Breast epithelium (tissue), 3 donors: Measurements from ENCODE around the gene SQOR.

Source experiments
- CTCF ChIP-seq, 3 donors: fragments of 450-650 bp; IDR thresholded peaks; one replicate each; pipeline ENCODE4 v1.5.1; 2016 to 2017; ENCODE audit warnings: antibody characterized with exemption in 3 of 3, mild to moderate bottlenecking in 3 of 3, moderate library complexity in 3 of 3
- POLR2A ChIP-seq: fragments of 450-650 bp; IDR thresholded peaks from one replicate; pipeline ENCODE4 v1.6.1; 2016; ENCODE audit warnings: antibody characterized with exemption, mild to moderate bottlenecking, moderate library complexity
- POLR2AphosphoS5 ChIP-seq, 3 donors: sonication (generic); formaldehyde crosslinking; IDR thresholded peaks; one replicate each; pipeline ENCODE4 v1.6.1; 2017; ENCODE audit warnings: antibody characterized with exemption in 3 of 3

- TF ChIP-seq CTCF (IDR thresholded peaks at IDR 0.05) (no peak), POLR2AphosphoS5 (IDR thresholded peaks at IDR 0.05) (peak in 1 of 3 donors; percentile 31), POLR2A (no peak)
Measured at GRCh38 chr15:45645026-45645980, 10.5 kb downstream of the SQOR start.
